GM12864 (cell line): ENCODE data around the gene ARSD.

ENCODE experiments used
- DNase-seq: peaks from one replicate; pipeline ENCODE4 v3.0.0-alpha.2; 2011; ENCODE audit warnings: low read depth
- H3K4me3 ChIP-seq: 2 replicates; pipeline ENCODE4 v1.5.1; 2011; ENCODE audit warnings: mild to moderate bottlenecking, low read depth, low read length, control low read depth
- TF ChIP-seq, protein P1 (sequence below): IDR thresholded peaks from 2 replicates; pipeline ENCODE4 v1.5.1; 2011; ENCODE audit warnings: low read depth, mild to moderate bottlenecking, moderate library complexity, low read length, control low read depth, inconsistent platforms; ENCODE audit errors: missing control alignments

Gene ARSD

GRCh38 chrX:2874222-2875135 is 54.7 kb downstream of the ARSD start:
- H3K4me3 ChIP-seq = no peak overlapping the region
- TF ChIP-seq, protein P1, sequence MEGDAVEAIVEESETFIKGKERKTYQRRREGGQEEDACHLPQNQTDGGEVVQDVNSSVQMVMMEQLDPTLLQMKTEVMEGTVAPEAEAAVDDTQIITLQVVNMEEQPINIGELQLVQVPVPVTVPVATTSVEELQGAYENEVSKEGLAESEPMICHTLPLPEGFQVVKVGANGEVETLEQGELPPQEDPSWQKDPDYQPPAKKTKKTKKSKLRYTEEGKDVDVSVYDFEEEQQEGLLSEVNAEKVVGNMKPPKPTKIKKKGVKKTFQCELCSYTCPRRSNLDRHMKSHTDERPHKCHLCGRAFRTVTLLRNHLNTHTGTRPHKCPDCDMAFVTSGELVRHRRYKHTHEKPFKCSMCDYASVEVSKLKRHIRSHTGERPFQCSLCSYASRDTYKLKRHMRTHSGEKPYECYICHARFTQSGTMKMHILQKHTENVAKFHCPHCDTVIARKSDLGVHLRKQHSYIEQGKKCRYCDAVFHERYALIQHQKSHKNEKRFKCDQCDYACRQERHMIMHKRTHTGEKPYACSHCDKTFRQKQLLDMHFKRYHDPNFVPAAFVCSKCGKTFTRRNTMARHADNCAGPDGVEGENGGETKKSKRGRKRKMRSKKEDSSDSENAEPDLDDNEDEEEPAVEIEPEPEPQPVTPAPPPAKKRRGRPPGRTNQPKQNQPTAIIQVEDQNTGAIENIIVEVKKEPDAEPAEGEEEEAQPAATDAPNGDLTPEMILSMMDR = no peak
- no peak for DNase-seq

GRCh38 chrX:2872671-2873277 is 56.4 kb downstream of the ARSD start:
- DNase-seq = no peak
- no peak overlapping the region for H3K4me3 ChIP-seq
- TF ChIP-seq, protein P1 = no peak

GRCh38 chrX:2871831-2872230 is 57.3 kb downstream of the ARSD start:
- H3K4me3 ChIP-seq = no peak overlapping the region
- TF ChIP-seq, protein P1 = no peak
- DNase-seq = no peak

DNA sequence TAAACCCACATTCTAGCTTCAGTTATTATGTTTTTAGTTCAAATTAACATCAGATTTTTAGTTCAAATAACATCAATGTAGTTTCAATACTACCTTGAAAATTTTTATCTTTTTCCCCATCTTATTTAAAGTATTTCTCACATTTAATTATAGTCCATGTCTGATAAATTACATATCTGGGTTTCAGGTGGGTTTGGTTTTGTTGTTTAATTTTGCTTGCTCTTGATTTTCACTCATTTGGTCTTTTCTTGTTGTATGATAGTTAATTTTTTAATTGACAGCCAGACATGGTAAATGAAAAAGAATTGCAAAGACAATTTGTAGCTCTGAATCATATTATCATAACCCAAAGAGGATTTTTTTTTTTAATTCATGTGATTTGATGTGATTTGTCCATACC is 58.5 kb downstream of the ARSD start:
- DNase-seq = no peak
- H3K4me3 ChIP-seq = no peak overlapping the region
- TF ChIP-seq, protein P1 = no peak

DNA sequence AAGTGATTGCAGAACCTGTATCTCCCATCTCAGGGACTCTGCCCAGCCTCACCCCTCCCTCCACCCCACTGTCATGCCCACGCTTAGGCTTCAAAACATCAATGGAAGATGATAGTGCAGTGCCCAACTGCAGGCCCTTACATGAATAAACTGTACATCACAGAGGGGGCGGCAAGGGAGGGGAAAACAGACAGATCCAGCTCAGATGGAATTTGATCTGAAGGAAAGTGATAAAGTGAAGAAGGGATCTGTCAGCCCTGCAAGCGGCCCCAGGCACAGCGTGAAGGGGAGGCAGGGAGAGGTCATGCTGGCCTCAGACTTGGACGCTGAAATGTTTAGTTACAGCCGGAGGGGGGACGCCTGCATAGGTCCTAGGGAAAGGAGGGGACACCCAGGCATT is 61.9 kb downstream of the ARSD start:
- TF ChIP-seq, protein P1 = no peak
- H3K4me3 ChIP-seq = no peak overlapping the region
- no peak for DNase-seq

DNA sequence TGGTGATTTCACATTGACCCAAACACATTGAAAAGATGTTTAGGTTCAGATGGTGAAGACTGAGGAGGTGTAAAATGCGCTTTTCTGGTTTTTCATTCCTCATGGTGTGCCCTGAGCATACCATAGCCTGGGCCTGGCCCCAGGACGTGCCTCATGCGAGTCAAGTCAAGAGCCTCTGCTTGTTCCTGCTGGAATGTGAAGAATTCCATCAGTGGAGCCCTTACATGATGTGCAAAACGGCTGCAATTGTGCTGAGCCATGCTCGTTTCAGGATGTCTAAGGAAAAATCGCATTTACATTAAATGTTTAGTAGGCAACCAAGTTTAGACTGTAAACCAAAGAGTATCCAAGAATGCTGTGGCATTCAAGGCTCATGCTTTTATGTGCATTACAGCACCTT is 65.5 kb downstream of the ARSD start:
- TF ChIP-seq, protein P1 = no peak
- no peak for DNase-seq
- H3K4me3 ChIP-seq = no peak overlapping the region
